ENCODE measurements around the gene LYRM4. TPM values are rescaled to one million over a fixed set of nuclear protein-coding genes. Genes with fewer than 3 reads are reported as not detected.

LYRM4 gene
- total RNA-seq, 1 experiment from 2014 or later, result 44.3 TPM

- no peak overlapping the region for H4K5ac ChIP-seq (ENCODE audit: insufficient read length, low read depth, low read length)
- WGBS (ENCODE audit: extremely low coverage, insufficient read length, low lambda C conversion rate), result no CpG with 5 or more reads among the region's 3 CpGs
- no peaks in the 10 kb centered on the region for H3K27me3 ChIP-seq (ENCODE audit: insufficient read depth, low read length)
- no peak overlapping the region for H2AFZ ChIP-seq (ENCODE audit: low read length)
- no peak overlapping the region for H2BK12ac ChIP-seq (ENCODE audit: insufficient read length, low read depth, low read length)
- Mint-ChIP-seq H3K4me1 (peaks cover 10 to 20% of the 10 kb centered on the region in 2 experiments), H3K4me3 (no peak overlapping the region), H3K27ac (no peak overlapping the region), H3K36me3 (ENCODE audit: insufficient read depth in 1 of 3, low read depth in 3 of 3) (peaks cover 4 to 9% (median 8%) of the 10 kb centered on the region in 3 experiments; a peak in 5 of 7 replicates), H3K9me3 (no peaks in the 10 kb centered on the region), H3K27me3 (ENCODE audit: low read depth) (no peaks in the 10 kb centered on the region)
- no peak overlapping the region for H3K56ac ChIP-seq (ENCODE audit: insufficient read length, low read depth, low read length)
- H3K79me1 ChIP-seq (ENCODE audit: insufficient read depth, low read depth, low read length, poor library complexity, severe bottlenecking), result no peaks in the 10 kb centered on the region
- no peaks in the 10 kb centered on the region for H3K9me3 ChIP-seq (ENCODE audit: control insufficient read depth, low read depth, low read length)
- H3K18ac ChIP-seq (ENCODE audit: insufficient read length, low read depth, low read length), result no peak overlapping the region
- H2BK20ac ChIP-seq (ENCODE audit: low read depth, low read length, poor library complexity, severe bottlenecking), result no peak overlapping the region
- no peak overlapping the region for H4K91ac ChIP-seq (ENCODE audit: insufficient read length, low read depth, low read length)
- no peak overlapping the region for H2BK5ac ChIP-seq (ENCODE audit: insufficient read length, low read length)
- no peak overlapping the region for H2AK5ac ChIP-seq (ENCODE audit: insufficient read length, low read length)
- H3K23ac ChIP-seq (ENCODE audit: insufficient read length, low read depth, low read length), result no peak overlapping the region
- no peak for DNase-seq
- H3K79me2 ChIP-seq (ENCODE audit: insufficient read depth, low read length), result no peaks in the 10 kb centered on the region
- no peak overlapping the region for H3K4me2 ChIP-seq (ENCODE audit: insufficient read depth, insufficient read length, low read length)
- no peak overlapping the region for H3T11ph ChIP-seq (ENCODE audit: low read length)
- H3K4me1 ChIP-seq (ENCODE audit: insufficient read depth, low read length), result no peaks in the 10 kb centered on the region; the same call in 1 of the 2 replicates
- H3K23me2 ChIP-seq (ENCODE audit: insufficient read length, low read depth, low read length, poor library complexity, severe bottlenecking), result no peaks in the 10 kb centered on the region
- H4K20me1 ChIP-seq (ENCODE audit: control insufficient read depth, insufficient read depth, insufficient read length), result no peaks in the 10 kb centered on the region
- no peak overlapping the region for H3K4ac ChIP-seq (ENCODE audit: low read depth, low read length)
- H2BK120ac ChIP-seq (ENCODE audit: low read depth, low read length, poor library complexity, severe bottlenecking), result no peak overlapping the region
- no peak overlapping the region for H2BK15ac ChIP-seq (ENCODE audit: low read depth, low read length)
- no peak overlapping the region for H3K14ac ChIP-seq (ENCODE audit: insufficient read depth, low read length)
- no peak overlapping the region for H3K27ac ChIP-seq (ENCODE audit: insufficient read length, low read depth, low read length)
- TF ChIP-seq, protein P1, sequence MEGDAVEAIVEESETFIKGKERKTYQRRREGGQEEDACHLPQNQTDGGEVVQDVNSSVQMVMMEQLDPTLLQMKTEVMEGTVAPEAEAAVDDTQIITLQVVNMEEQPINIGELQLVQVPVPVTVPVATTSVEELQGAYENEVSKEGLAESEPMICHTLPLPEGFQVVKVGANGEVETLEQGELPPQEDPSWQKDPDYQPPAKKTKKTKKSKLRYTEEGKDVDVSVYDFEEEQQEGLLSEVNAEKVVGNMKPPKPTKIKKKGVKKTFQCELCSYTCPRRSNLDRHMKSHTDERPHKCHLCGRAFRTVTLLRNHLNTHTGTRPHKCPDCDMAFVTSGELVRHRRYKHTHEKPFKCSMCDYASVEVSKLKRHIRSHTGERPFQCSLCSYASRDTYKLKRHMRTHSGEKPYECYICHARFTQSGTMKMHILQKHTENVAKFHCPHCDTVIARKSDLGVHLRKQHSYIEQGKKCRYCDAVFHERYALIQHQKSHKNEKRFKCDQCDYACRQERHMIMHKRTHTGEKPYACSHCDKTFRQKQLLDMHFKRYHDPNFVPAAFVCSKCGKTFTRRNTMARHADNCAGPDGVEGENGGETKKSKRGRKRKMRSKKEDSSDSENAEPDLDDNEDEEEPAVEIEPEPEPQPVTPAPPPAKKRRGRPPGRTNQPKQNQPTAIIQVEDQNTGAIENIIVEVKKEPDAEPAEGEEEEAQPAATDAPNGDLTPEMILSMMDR (conservative IDR thresholded peaks at IDR 0.05), result no peak
- no peak overlapping the region for H3K9ac ChIP-seq (ENCODE audit: extremely low read depth, insufficient read length, low read length)
- no peak overlapping the region for H4K8ac ChIP-seq (replicated peaks; ENCODE audit: insufficient read length, low read depth, low read length)
Observed at GRCh38 chr6:5191722-5192121, 69.0 kb downstream of the LYRM4 start.

All from H9 (cell line).